ENCODE measurements around the gene PCSK7.

The PCSK7 gene

GRCh38 chr11:117230999-117231841, 653 bp downstream of the PCSK7 start:
- no peak for FAIRE-seq

DNA sequence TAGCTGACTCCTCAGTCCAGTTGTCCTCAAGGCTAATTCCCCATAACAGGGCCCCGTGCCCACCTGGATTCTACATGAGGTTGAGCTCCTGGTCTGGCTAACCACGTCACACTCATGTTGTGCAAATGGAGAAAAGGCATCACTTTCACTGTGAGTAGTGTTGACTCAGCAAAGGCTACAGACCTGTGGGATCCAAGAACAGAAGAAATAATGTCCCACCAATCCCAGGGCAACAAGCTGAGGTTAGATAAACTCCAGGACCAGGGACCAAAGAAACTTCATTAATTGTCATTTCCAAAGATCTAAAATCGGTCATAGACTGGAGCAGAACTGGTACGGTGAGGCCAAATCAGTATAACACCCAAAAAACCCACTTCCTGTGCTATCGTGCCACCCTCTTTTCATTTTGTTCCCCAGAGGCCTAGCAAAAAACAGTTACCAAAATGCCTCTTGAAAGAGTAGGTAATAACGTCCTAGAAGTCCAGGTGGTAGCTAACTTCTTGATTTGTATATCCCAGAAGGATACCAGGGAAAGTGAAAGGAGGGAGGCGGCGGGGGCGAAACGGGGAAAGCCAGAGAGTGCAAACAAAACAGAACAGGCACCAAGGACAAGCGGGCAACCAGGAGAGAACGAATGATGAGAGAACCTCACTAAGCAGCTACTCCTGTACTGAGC, 1.4 kb downstream of the PCSK7 start:
- no peak for FAIRE-seq

DNA sequence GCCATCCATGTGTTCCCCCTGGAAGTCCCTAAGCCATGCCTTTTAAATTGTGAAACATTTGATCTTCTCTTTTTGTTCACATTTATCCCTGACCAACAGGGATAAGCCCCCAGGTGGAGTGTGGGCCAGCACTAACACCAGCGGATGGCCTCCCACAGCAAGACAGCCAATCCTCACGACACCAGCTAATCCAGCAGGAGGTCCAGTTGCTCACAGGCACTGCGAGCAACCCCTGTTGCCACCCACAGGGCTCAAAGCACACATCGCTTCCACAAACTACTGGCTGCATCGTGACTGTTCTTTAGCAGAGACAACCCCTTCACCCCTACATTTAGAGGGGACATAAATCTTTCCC, 2.0 kb downstream of the PCSK7 start:
- FAIRE-seq = no peak

DNA sequence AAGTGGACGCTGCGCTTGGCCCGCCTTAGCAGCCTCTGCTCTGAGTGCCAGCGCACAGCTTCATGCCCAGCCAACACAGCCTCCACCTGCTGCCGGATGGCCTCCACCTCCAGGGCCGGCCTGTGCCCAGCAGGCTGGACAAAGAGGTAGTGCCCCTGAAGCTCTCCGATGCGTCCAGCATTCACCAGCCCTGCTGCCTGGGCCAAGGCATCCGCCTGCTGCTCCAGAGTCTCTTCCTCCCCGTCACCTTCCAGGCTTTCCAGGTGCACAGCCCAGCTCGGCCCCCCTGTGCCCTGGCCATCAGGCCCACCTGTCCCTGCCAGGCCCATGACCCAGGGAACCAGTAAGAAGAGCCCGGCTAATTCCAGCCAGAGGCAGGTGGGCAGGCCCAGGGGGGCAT, 2.5 kb downstream of the PCSK7 start:
- no peak for FAIRE-seq

DNA sequence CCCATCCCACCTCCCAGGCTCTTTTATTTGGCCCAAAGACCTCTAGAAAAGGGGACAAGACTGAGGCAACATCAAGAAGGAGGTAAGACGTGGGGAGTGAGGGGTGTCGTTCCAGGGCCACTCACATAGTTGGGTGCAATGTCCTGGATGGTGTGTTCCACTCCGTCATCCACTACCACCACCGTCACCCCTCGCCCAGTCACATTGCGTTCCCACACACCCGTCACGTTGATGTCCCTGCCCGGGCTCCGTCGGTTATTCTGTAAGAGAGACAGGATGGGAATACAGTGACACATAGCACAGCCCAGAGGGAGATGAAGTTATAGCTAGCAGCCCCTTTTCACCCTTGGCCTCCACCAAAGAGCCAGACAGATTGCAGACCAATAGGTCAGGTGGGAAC, 3.8 kb downstream of the PCSK7 start:
- no peak for FAIRE-seq

DNA sequence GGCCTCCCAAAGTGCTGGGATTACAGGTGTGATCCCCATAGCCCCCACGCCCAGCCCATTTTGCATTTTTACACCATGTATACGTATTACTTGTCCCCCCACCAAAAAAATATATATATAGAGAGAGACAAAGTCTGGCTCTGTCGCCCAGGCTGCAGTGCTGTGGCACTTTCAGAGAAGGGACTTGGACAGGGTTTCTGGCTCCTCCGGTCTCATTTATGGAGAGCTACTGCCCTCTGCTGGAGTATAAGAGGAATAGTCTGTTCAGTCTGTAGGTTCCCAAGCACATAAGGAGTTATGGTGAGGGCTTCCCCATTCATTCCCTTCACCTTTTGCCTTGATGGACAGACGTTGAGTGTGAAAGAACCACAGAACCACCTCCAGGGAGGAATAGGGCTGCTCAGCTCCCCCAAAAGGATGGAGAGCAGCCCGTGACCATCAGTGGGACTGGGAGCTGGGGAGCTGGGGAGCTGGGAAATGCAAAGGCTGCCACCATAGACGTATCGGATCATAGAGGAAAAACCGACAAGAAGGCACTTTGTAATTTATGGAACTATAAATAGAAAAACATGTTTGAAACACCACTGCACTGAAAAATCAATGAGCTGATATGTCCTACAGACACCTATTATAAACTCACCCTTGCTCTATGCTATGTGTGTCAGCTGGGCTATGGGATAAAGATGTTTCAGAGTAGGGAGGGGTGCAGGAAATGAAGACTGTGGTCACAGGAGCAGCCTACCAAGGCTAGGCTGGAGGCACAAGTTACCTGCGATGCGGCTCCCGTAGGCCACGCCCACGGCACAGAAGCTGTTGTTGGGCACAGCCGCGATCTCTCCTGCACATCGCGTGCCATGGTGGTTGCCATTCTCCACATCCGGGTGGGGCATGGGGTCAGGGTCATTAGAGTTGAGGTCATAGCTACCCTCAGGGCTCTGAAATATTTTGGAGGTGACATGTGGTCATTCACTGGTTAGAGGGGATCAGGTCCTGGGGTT, 5.2 kb downstream of the PCSK7 start:
- FAIRE-seq = no peak

DNA sequence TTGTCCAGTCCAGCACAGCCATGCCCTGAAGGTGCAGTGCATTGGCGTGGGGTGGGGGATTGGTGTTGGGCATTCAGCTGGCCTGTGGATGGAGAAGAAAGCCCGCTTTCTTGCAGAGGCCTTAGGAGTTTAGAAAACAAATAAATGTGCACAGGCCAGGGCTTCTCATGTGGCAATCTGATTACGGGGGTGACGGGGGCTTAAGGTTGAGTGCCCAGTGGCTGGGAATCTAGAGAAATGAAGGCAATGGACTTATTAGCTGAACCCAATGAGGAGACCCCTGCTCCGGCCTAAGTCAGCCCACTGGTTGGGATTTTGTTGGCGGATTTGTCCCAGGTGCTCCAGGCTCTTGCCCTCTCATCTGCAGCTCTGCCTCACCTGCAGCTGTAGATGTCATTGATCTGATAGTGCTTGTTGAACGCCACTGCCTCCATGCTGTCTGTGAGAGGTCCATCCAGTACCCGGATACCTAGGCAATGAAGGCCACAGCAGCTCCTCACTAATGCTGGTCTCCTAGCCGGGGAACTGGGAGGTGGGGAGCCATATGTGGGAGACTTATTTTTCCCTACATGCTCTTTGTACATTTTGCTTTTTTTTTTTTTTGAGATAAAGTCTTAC, 6.2 kb downstream of the PCSK7 start:
- FAIRE-seq = no peak

- no peak for FAIRE-seq
Measured at GRCh38 chr11:117223741-117224689, 7.9 kb downstream of the PCSK7 start.

DNA sequence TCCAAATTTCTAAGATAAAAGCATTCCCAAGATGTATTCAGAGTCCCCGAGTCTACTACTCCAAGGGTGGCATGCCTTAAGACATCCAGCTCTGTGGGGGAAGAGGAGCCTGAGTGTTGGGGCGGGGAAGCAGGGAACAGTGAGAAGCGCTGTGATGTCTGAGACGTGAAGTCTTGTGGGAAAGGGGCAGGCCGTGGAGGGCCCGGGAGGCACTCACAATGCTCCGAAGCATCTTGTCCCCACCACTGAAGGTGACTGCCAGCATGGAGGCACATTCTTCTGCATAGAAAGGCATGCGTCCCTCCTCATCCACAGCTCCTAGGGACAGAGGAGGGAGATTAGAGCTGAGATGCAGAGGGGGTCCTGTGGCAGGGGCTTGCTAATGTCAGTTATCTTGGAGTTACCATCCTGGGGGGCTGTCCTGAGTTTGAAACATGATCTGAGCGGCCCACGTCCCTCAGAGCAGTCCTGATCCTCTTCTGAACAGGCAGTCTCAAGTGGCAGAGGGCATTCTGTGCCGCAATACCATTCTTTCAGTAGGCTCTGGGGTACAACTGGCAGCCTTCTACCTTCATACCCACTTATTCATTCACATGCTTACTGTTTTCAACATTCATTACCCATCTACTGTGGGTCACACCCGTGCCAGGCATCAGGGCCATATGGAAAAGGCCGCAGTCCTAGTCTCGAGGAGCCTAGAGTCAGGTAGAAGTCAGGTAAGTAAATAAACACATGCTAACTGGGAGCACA, 8.7 kb downstream of the PCSK7 start:
- FAIRE-seq = no peak

DNA sequence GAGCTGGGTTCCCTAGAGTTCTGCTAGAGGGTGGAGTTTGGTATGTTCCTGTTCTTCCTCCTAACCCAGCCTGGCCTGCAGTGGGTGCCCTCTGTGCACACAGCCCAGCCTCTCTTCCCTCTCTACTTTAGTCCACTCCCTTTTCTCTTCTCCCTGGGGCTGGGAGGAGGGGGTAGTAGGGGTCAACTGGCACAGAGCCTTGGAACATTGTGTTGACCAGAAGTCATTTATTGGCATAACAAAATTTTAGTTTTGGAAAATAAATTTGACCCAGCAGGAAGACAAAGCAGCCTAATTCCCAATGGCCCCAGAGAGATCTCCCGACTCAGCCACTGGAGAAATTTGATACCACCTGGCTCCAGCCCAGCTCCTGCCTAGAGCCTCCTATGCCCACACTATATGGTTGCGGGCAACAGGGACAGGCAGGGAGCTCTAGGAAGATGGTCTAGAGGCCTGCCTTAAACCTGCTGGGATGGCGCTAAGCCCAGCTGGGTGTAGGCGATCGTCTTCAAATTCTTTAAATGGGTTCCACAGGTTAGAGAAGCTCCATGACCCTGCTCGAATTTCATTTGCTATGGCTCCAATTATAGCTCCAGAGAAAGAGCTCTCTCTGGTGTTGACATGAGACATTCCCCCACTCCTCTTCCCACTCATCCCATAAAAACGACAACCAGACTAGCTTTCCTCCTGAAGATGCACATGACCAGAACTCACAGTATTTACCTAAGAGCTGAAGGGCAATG, 9.9 kb downstream of the PCSK7 start:
- no peak for FAIRE-seq

DNA sequence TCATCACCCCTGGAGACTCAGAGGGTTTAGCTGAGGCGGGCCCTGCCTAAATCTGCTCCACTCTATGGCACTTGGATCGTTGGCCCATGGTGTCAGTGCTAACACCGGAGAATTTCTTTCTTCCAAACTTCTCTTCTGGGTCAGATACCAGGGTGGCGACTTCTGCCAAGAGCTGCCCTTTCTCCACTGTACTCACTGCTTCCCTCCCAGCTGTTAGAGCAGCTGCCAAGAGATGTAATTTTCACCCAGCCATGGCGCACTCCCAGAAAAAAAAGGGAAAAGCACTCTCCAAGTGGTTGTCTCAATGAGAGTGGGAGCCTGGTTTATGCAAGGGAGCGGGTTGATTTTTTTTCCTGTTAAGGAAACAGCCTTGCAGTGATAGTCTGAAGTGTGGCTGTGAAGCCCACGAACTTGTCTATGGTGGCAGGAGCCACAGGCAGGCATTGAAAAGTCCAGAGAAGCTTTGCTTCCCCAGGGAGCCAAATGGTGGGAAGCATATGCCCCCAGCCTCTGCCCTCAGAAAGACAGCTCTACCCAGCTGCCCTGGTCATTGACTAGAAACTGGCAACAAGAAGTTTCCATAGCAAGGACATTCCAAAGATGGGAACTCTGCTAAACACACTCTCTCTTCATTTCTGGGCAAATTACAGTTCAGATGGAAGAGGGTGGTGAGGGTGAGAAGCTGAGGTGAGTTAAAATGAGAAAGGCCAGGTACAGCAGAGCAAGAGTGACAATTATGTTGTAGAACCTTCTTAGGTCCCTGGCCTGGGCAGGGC, 10.7 kb downstream of the PCSK7 start:
- no peak for FAIRE-seq

DNA sequence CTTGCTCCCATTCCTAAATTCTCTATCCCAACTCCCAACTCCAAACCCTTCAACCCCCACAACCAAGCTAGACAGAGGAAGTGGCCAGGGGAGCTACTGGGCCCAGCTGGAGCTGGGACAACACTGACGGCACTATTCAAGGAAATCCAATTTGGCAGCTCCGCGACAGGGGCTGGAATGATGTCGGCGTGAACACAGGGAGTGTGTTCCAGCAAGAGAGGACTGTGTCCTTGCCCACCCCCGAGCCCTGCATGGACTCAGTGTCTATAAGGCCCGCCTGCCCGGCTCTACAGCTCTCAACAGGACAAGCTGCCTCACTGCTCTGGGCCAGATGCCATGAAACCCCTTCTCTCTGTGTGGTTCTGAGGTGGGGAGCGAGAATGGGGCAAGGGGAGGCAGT, 11.3 kb downstream of the PCSK7 start:
- no peak for FAIRE-seq

GRCh38 chr11:117219995-117220394, 11.9 kb downstream of the PCSK7 start:
- FAIRE-seq = no peak

GRCh38 chr11:117219455-117219854, 12.4 kb downstream of the PCSK7 start:
- no peak for FAIRE-seq

DNA sequence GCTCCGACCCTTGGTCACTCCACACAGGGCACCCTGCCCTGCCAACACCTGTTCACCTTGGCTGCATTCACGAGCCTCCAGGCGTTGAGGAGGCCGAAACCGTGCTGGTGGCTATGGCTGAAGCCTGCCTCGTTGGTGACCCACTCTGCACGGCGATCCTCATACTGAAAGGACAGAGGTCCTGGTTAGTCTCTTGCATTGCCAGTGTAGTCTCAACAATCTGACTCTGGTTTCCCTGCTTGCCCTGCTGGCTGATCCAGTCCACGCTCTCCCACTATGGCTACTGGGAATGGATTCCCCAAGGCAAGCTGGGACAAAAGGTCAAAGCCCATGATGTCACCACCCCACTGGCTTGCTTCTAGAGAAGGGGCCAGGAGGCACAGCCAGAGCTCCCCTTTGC, 12.9 kb downstream of the PCSK7 start:
- FAIRE-seq = no peak

DNA sequence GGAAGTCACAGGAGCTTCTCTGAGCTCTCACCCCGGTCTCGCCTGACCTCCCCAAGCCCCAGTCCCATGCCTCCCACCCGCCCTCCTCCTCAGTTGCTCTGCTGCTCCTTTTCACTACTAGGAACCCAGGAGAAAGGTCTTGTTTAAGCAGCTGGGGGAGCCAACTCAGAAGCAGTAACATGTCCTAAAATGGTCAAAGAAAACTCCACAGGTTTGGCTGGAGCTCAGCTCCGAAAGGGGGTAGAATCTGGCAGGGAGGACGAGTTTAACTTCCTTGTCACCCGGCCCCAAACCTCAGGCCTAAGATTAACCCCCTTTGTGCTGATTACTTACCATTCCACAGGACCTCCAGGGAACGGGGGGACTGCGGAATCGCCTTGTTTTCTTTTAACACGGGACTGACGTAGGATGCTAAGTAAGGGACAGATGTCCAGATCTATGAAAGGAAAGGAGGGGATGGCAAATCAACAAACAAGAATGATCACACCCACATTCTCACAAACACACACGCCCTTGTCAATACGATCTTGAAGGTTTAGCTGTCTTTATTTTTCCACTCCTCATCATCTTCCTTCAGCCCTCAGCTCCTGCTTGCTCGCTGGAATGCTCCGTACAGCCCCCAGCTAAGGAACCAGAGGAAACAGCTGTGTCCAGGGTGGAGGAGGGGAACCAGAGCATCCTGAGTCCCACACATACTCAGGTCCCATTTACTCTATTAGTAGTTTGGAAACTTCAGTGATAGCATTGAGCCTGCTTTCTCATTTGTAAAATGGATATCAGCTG, 13.5 kb downstream of the PCSK7 start:
- FAIRE-seq = no peak

DNA sequence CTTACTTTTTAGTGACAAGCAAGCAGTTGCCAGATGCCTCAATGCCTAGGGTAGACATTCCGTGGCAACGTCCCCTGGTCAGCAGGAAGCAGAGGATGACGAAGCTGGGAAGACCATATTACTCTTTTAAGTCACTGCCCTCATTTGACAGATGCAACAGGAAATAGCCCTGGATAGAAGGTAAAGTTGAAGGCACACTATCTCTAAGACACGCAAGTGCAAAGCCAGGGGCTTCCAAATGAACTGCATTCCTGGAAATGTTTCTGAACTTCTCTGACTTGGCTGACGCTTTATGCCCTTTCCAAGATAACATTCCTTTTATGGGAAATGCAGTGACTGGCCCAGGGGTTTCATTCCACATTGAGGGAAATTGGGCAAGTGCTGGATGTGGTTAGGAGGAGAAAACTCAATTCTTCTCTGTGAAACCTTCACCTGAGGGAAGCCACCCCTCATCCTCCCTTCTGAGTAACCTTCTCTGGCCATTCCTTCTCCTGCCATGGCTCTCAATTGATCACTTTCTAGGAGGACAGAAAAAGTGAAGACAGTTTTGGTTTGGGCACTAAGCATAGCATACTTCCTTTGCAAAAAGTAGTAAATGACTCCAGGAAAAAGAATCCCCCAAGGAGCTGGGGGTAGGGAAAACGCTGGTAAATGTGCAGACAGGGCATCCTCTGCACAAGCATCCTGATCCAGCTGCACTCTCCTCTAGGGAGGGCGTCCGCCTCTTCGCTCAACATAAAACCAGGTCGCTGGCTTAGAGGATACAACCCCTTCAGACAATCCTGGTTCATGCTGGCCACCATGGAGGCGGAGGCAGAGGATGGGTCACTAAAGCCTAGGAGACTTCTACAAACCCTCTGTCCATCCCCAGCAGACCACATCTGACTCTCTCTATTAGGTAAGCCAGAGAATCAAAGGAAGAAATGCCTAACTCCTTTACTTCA, 14.5 kb downstream of the PCSK7 start:
- FAIRE-seq = no peak
